Measurements from ENCODE around the gene MINDY4.

The MINDY4 gene

GRCh38 chr7:30851651-30852307 lies 80.6 kb downstream of the MINDY4 start:
- no peak for FAIRE-seq
- DNase-seq (ENCODE audit: insufficient read length, low spot score): no peak
- TF ChIP-seq PAX5 (IDR thresholded peaks at IDR 0.05; ENCODE audit: insufficient read depth, low read length, severe bottlenecking) (no peak), POLR2A (IDR thresholded peaks at IDR 0.05; ENCODE audit: low read depth, low read length) (no peak), SPI1 (IDR thresholded peaks at IDR 0.05; ENCODE audit: low read depth, low read length) (no peak), TAF1 (IDR thresholded peaks at IDR 0.05; ENCODE audit: low read depth, low read length) (no peak), POLR2AphosphoS5 (IDR thresholded peaks at IDR 0.05; ENCODE audit: low read depth, low read length) (no peak), POU2F2 (IDR thresholded peaks at IDR 0.05; ENCODE audit: low read depth, low read length) (no peak)

GRCh38 chr7:30852308-30852684 lies 81.1 kb downstream of the MINDY4 start:
- DNase-seq (ENCODE audit: insufficient read length, low spot score) (no peak), FAIRE-seq (no peak)
- TF ChIP-seq POLR2AphosphoS5 (IDR thresholded peaks at IDR 0.05; ENCODE audit: low read depth, low read length) (no peak), PAX5 (IDR thresholded peaks at IDR 0.05; ENCODE audit: insufficient read depth, low read length, severe bottlenecking) (no peak), TAF1 (IDR thresholded peaks at IDR 0.05; ENCODE audit: low read depth, low read length) (no peak), POLR2A (IDR thresholded peaks at IDR 0.05; ENCODE audit: low read depth, low read length) (no peak), POU2F2 (IDR thresholded peaks at IDR 0.05; ENCODE audit: low read depth, low read length) (no peak), SPI1 (IDR thresholded peaks at IDR 0.05; ENCODE audit: low read depth, low read length) (no peak)

DNA sequence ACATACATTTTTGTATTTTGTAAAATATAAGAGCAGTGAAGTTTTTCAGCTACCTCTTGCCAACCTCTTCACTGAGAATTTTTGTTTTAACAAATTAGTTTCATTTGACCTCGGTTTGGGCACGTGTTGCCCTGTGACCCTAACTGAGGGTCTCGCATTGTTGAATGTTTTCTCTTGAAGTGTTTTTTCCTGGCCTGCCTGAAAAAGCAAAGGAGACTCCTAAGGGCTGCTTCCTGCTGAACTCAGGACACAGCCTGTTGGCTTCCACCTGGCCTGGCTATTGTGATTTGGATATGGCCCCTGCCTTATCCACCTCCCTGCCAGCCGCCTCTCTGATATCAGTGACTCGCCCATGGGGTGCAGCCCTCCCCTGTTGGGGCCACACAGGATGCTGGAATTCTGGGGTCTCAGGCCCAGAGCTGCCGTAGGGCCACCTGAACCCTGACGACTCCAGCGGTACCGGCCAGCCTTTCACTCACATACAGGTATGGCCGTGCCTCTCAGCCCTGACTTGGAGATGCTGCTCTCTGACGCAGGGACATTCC lies 81.6 kb downstream of the MINDY4 start:
- TF ChIP-seq TAF1 (IDR thresholded peaks at IDR 0.05; ENCODE audit: low read depth, low read length) (no peak), PAX5 (IDR thresholded peaks at IDR 0.05; ENCODE audit: insufficient read depth, low read length, severe bottlenecking) (no peak), SPI1 (IDR thresholded peaks at IDR 0.05; ENCODE audit: low read depth, low read length) (no peak), POLR2A (IDR thresholded peaks at IDR 0.05; ENCODE audit: low read depth, low read length) (no peak), POLR2AphosphoS5 (IDR thresholded peaks at IDR 0.05; ENCODE audit: low read depth, low read length) (no peak), POU2F2 (IDR thresholded peaks at IDR 0.05; ENCODE audit: low read depth, low read length) (no peak)
- DNase-seq (ENCODE audit: insufficient read length, low spot score) (no peak), FAIRE-seq (no peak)

DNA sequence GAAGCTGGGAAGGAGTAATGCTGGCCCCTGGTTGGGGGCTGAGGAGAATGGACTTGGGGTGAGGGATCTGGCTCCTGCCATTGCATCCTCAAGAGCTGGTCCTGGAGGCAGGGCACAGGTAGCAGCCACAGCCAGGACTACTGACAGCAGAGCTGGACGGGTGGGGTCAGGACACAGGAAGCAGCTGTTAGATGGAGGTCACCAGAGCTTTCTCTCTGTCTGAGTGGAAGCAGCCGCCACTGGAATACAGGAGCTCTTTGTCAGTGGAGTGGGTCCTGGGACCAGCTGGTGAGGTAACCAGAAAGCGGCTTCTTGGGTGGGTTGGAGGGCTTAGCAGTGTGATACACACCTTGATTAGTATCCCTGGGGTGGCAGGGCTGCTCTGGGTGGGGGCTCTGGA lies 82.4 kb downstream of the MINDY4 start:
- no peak for TF ChIP-seq TAF1 (IDR thresholded peaks at IDR 0.05; ENCODE audit: low read depth, low read length)
- TF ChIP-seq POLR2A (IDR thresholded peaks at IDR 0.05; ENCODE audit: low read depth, low read length): no peak
- no peak for TF ChIP-seq SPI1 (IDR thresholded peaks at IDR 0.05; ENCODE audit: low read depth, low read length)
- no peak for TF ChIP-seq POLR2AphosphoS5 (IDR thresholded peaks at IDR 0.05; ENCODE audit: low read depth, low read length)
- no peak for TF ChIP-seq POU2F2 (IDR thresholded peaks at IDR 0.05; ENCODE audit: low read depth, low read length)
- no peak for TF ChIP-seq PAX5 (IDR thresholded peaks at IDR 0.05; ENCODE audit: insufficient read depth, low read length, severe bottlenecking)
- no peak for FAIRE-seq
- no peak for DNase-seq (ENCODE audit: insufficient read length, low spot score)

DNA sequence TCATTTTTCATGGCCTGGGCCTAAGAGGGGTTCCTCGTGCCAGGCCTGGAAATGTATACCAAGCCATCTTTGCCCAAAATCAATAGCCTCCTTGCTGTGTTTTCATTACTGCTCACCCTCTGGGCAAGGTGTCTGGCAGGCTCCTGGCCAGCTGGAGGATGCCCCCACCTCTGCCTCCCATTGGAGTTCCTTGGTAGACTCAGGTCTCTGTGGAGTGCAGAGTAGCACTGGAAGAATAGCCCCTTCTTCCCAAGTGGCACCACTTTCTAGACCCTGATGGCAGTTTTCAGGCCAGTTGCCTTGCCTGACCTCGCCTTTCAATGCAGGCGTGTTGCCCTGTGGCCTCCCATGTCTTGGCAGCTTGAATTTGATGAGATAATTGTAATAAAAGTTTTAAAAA lies 84.7 kb downstream of the MINDY4 start:
- FAIRE-seq (no peak), DNase-seq (ENCODE audit: insufficient read length, low spot score) (no peak)
- no peak for TF ChIP-seq PAX5 (IDR thresholded peaks at IDR 0.05; ENCODE audit: insufficient read depth, low read length, severe bottlenecking)
- no peak for TF ChIP-seq POLR2A (IDR thresholded peaks at IDR 0.05; ENCODE audit: low read depth, low read length)
- no peak for TF ChIP-seq SPI1 (IDR thresholded peaks at IDR 0.05; ENCODE audit: low read depth, low read length)
- no peak for TF ChIP-seq POU2F2 (IDR thresholded peaks at IDR 0.05; ENCODE audit: low read depth, low read length)
- no peak for TF ChIP-seq TAF1 (IDR thresholded peaks at IDR 0.05; ENCODE audit: low read depth, low read length)
- TF ChIP-seq POLR2AphosphoS5 (IDR thresholded peaks at IDR 0.05; ENCODE audit: low read depth, low read length): no peak

DNA sequence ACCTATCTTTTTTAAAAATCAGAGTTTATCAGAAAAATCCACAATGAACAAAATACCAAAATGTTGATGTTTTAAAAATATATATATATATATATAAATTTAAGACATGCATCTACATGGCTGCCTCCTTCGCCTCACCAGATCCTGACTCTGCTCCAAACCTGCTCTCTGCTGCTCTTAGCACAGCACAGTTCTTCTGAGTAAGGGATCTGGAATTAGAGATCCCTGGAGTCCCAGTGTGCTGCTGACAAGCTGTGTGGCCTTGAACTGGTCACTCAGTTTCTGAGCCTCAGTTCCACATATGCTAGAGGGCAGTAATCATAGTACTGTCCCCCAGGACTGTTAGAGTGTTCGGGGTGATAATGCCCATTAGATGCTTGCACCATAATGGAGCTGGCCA lies 87.4 kb downstream of the MINDY4 start:
- FAIRE-seq (no peak), DNase-seq (ENCODE audit: insufficient read length, low spot score) (no peak)
- TF ChIP-seq PAX5 (IDR thresholded peaks at IDR 0.05; ENCODE audit: insufficient read depth, low read length, severe bottlenecking) (no peak), SPI1 (IDR thresholded peaks at IDR 0.05; ENCODE audit: low read depth, low read length) (no peak), POLR2AphosphoS5 (IDR thresholded peaks at IDR 0.05; ENCODE audit: low read depth, low read length) (no peak)

DNA sequence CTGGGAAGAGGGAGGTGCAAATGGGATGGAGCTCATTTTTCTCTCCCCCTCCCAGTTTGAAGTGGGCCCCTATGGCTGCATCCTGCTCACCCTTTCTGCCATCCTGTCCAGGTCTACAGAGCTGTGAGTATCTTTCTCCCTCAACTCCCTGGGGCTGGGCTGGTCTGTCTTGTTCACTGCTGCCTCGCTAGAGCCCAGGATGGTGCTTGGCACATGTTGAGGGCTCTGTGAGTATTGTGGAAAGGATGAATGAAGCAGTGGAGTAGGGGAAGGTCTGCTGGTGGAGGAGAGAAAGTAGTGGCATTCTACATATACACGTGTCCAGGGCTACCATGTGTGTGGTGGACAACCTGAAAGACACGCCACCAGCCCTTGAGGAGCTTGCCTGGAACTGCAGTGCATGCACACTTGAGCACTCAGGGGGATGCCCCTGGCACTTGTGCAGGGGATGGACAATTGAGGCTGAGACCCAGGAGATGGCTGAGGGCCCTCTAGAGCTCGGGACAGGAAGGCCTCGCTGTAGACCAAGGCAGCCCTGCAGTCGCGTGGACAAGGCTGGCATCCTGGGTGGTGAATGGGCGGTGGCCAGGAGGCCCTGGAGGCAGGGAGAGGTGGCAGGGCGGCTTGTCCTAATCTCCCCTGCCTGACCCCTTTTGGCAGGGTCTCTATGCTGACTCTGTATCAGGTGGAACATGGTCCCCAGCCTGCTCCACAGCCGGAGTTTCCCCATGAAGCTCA lies 88.2 kb downstream of the MINDY4 start:
- FAIRE-seq: no peak
- no peak for DNase-seq (ENCODE audit: insufficient read length, low spot score)
- no peak for TF ChIP-seq POLR2A (IDR thresholded peaks at IDR 0.05; ENCODE audit: low read depth, low read length)
- no peak for TF ChIP-seq TAF1 (IDR thresholded peaks at IDR 0.05; ENCODE audit: low read depth, low read length)
- no peak for TF ChIP-seq SPI1 (IDR thresholded peaks at IDR 0.05; ENCODE audit: low read depth, low read length)
- TF ChIP-seq POU2F2 (IDR thresholded peaks at IDR 0.05; ENCODE audit: low read depth, low read length): no peak
- TF ChIP-seq PAX5 (IDR thresholded peaks at IDR 0.05; ENCODE audit: insufficient read depth, low read length, severe bottlenecking): no peak

DNA sequence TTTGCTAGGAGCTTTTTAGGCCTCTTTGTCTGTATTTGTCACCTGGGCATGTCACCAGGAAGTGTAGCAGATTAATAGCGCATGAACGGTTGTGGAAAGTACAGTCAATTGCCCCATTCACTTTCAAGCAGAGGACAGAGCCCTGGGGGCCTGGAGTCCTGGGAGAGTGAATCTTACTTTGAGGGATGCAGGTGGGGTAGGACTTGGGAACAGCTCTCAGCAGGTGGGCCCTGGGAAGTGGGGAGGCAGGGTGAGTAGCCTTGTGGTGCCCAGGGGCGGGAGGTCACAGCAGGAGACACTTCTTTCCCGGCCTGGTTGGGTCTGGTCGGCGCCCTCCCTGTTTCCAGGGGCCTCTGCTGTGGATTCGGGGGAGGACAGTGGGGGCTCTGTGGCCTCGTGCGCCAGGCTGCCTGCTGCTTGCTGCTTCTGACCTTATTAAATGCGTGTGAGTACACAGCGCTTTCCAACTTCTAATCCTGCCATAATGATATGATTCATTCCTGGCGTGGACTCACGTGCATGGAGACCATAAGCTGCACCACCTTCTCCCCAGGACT lies 88.8 kb downstream of the MINDY4 start:
- FAIRE-seq (no peak), DNase-seq (ENCODE audit: insufficient read length, low spot score) (no peak)
- TF ChIP-seq POLR2AphosphoS5 (IDR thresholded peaks at IDR 0.05; ENCODE audit: low read depth, low read length): no peak

DNA sequence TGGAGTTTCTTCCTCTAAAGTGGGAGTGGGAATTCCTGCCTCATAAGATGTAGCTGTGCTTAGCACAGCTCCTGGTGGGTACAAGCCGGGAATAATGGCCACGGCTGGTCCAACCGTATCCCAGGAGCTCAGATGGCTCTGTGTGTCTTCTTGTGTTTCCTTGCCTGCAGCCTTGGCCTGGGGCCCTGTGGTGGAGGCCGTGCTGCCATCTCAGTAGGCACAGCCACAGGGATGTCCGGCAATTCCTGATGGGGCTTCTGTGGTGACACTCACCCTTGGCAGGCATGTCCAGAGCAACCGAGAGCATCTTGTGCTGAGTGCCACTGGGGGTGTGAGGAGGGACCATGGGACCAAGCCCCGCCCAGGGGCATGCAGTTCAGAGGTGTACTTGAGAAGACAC lies 90.4 kb downstream of the MINDY4 start:
- no peak for FAIRE-seq
- DNase-seq (ENCODE audit: insufficient read length, low spot score): no peak
- no peak for TF ChIP-seq SPI1 (IDR thresholded peaks at IDR 0.05; ENCODE audit: low read depth, low read length)
- no peak for TF ChIP-seq PAX5 (IDR thresholded peaks at IDR 0.05; ENCODE audit: insufficient read depth, low read length, severe bottlenecking)
- no peak for TF ChIP-seq TAF1 (IDR thresholded peaks at IDR 0.05; ENCODE audit: low read depth, low read length)
- no peak for TF ChIP-seq POLR2A (IDR thresholded peaks at IDR 0.05; ENCODE audit: low read depth, low read length)
- no peak for TF ChIP-seq POU2F2 (IDR thresholded peaks at IDR 0.05; ENCODE audit: low read depth, low read length)

Data from GM12891 (cell line).